Progenitor cell of endocrine pancreas (in vitro differentiated cells): ENCODE results near the gene MTUS2. TPM values are rescaled to one million over a fixed set of nuclear protein-coding genes. Genes with fewer than 3 reads are reported as not detected.

Experiments used
- DNase-seq: peaks from one replicate; pipeline ENCODE4 v3.0.0; 2021; ENCODE audit warnings: low spot score; ENCODE audit not compliant: unreplicated experiment
- H3K27ac Mint-ChIP-seq: 2 replicates; pipeline ENCODE4 v1.8.0; 2021; ENCODE audit warnings: mild to moderate bottlenecking, moderate library complexity, mixed read lengths
- H3K27me3 Mint-ChIP-seq: 2 replicates; pipeline ENCODE4 v1.8.0; 2021; ENCODE audit warnings: mixed read lengths
- H3K36me3 Mint-ChIP-seq: 2 replicates; pipeline ENCODE4 v1.8.0; 2022; ENCODE audit warnings: mixed read lengths; ENCODE audit not compliant: insufficient read depth
- H3K4me1 Mint-ChIP-seq: 2 replicates; pipeline ENCODE4 v1.8.0; 2021; ENCODE audit warnings: low read depth, mixed read lengths
- H3K4me3 Mint-ChIP-seq: 2 replicates; pipeline ENCODE4 v1.8.0; 2021; ENCODE audit warnings: low read depth, mild to moderate bottlenecking, moderate library complexity, mixed read lengths
- H3K9me3 Mint-ChIP-seq: 2 replicates; pipeline ENCODE4 v1.8.0; 2021; ENCODE audit warnings: low read depth, mixed read lengths
- CTCF ChIP-seq: fragments of 200-600 bp; sonication (generic); IDR thresholded peaks from one replicate; pipeline ENCODE4 v1.5.0; 2021; ENCODE audit warnings: antibody characterized with exemption, mild to moderate bottlenecking; ENCODE audit not compliant: unreplicated experiment
- total RNA-seq: library from RNA; stranded (reverse); gene quantifications from 2 replicates; pipeline ENCODE4 v1.2.1, GENCODE V29; 2021

MTUS2 gene
- total RNA-seq, 1 donor from 2014 or later, result 9.3 TPM

GRCh38 chr13:29020314-29020713 is 200.2 kb downstream of the MTUS2 start:
- TF ChIP-seq CTCF, result no peak
- Mint-ChIP-seq H3K4me3 (no peak overlapping the region), H3K27me3 (no peaks in the 10 kb centered on the region), H3K4me1 (no peaks in the 10 kb centered on the region), H3K9me3 (peaks cover 2% of the 10 kb centered on the region), H3K36me3 (peaks cover 4% of the 10 kb centered on the region), H3K27ac (no peak overlapping the region)
- no peak for DNase-seq

- Mint-ChIP-seq H3K36me3 (peaks cover 8% of the 10 kb centered on the region), H3K27ac (no peak overlapping the region), H3K4me1 (no peaks in the 10 kb centered on the region), H3K9me3 (peaks cover 2% of the 10 kb centered on the region), H3K4me3 (no peak overlapping the region), H3K27me3 (no peaks in the 10 kb centered on the region)
- no peak for DNase-seq
- no peak for TF ChIP-seq CTCF
Measured at GRCh38 chr13:29021311-29021710, 201.2 kb downstream of the MTUS2 start.

- Mint-ChIP-seq H3K27me3 (no peaks in the 10 kb centered on the region), H3K27ac (no peak overlapping the region), H3K4me1 (no peaks in the 10 kb centered on the region), H3K36me3 (peaks cover 9% of the 10 kb centered on the region), H3K4me3 (no peak overlapping the region), H3K9me3 (peaks cover 2% of the 10 kb centered on the region)
- no peak for DNase-seq
- no peak for TF ChIP-seq CTCF
Measured at GRCh38 chr13:29021717-29022116, 201.6 kb downstream of the MTUS2 start.

- DNase-seq, result no peak
- Mint-ChIP-seq H3K4me3 (no peak overlapping the region), H3K4me1 (no peaks in the 10 kb centered on the region), H3K36me3 (peaks cover 11% of the 10 kb centered on the region), H3K27me3 (no peaks in the 10 kb centered on the region), H3K27ac (no peak overlapping the region), H3K9me3 (peaks cover 2% of the 10 kb centered on the region)
- TF ChIP-seq CTCF, result no peak
Measured at GRCh38 chr13:29022410-29022809, 202.3 kb downstream of the MTUS2 start.

GRCh38 chr13:29022968-29023367 is 202.8 kb downstream of the MTUS2 start:
- Mint-ChIP-seq H3K9me3 (peaks cover 2% of the 10 kb centered on the region), H3K27me3 (no peaks in the 10 kb centered on the region)

More at GRCh38 chr13:29022968-29023367, 202.8 kb downstream of the MTUS2 start:
- no peak for TF ChIP-seq CTCF
- no peaks in the 10 kb centered on the region for H3K4me1 Mint-ChIP-seq
- no peak overlapping the region for H3K4me3 Mint-ChIP-seq
- peaks cover 11% of the 10 kb centered on the region for H3K36me3 Mint-ChIP-seq
- DNase-seq, result no peak
- H3K27ac Mint-ChIP-seq, result no peak overlapping the region
